HG03045 (cell line): ENCODE results near the gene TFR2.
A peak's percentile ranks its signal among the peaks of the same experiment; 100 is the strongest.
"Not testable (repeated sequence)": the region's sequence is repeated elsewhere in the genome, so short reads cannot be mapped to it uniquely, and the experiment has no call there.

Source experiments
- ATAC-seq: cut with Tn5 transposase; IDR thresholded peaks from one replicate; pipeline ENCODE4 v1.9.1; 2021; ENCODE audit warnings: mild to moderate bottlenecking, moderate library complexity; ENCODE audit not compliant: unreplicated experiment

The TFR2 gene

GRCh38 chr7:100678291-100678984 lies 37.1 kb upstream of the TFR2 start:
- ATAC-seq: no peak

GRCh38 chr7:100677308-100678267 lies 36.2 kb upstream of the TFR2 start:
- ATAC-seq: no peak

DNA sequence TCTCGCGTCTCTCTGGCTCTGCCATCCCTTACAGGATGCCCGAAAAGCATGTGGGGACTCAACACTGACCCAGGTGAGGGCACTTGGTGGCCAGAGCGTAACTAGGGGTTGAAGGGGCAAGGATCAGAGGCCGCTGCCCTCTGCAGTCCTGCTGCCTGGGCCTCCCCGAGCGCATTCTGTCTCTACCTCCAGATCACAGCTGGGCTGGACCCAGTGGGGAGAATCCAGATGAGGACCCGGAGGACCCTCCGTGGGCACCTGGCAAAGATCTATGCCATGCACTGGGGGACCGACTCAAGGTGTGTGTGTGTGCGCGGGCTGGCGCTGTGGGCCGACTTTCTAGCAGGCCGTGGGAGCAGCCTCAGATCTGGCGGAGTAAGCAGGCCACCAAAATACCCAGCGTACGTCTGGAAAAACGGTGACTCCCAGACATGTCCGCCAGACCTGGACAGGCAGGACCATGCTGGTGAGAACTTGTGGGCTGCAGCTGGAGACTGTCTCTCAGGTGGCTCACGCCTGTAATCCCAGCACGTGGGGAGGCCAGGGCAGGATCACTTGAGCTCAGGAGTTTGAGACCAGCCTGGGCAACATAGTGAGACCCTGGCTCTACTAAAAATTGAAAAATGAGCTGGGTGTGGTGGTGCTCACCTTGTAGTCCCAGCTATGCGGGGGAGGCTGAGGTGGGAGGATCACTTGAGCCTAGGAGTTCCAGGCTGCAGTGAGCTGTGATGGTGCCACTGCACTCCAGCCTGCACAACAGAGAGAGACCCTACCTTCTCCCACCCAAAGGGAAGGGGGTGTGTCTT lies 35.4 kb upstream of the TFR2 start:
- ATAC-seq: no peak

DNA sequence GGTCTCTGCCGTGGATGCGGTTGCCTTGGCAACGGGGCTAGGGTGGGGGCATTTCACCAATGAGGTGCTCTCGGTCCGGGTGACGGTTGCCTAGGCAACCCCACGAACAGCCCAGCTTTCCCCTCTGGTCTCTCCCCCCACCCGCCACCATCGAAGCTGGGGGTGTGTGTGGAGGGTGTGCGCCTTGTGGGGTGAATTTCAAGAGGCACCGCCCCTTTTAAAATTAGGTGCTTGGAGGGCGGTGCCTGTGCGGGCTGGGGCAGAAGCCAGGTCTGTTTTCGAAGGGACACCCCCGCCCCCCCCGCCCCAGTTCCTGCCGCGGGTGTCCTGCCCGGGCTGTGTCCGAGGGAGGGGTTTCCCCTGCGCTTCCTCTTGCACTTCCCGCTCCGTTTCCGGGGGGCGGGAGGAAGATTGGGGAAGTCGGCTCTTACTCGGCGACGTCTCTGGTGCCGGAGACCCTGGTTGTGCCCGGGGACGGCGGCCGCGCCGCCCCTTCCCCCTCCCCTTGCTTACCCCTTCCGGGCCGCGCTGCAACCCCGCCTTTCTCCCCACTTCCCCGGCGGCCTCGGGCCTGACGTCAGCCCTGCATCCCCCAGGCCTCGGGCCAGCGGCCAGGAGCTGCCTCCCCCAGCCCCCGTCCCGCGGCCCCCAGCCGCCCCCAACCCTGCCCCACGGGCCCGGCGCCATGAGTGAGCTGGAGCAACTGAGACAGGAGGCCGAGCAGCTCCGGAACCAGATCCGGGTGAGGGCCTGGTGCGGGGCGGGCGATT lies 34.4 kb upstream of the TFR2 start:
- ATAC-seq: peak; percentile 28

- ATAC-seq: no peak
Measured at GRCh38 chr7:100675105-100675451, 33.7 kb upstream of the TFR2 start.

DNA sequence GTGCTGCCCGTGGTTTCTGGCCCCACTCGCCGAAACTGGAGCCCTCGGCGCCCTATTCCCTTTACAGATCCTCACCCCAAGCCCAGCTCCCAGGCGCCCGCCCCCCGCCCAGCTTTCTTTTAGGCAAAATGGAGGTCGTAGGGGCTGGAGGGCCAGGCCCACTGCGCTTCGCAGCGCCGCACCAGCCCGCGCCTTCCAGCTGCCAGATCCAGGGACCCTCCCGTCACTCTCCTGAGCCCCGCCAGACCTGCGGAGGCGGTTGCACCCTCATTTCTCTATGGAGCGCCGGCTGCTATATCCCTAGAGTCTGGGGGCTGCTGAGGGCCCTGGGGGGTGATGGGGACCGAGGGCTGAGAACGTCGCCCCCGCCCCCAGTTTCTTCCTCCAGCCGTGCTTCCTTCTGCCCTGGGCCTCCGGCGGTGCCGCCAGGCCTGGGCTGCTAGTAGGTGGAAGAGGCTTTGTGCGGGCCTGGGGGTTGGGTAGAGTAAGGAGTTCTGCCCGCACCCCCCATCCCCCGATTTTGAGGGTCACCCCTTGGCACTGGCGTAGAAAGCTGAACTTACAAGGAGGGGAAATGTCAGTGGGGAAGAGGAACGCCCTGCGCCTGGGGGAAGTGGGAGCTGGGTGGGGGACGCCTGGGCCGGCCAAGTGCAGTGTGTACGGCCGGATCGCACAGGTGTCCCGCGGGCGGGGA lies 33.2 kb upstream of the TFR2 start:
- no peak for ATAC-seq

GRCh38 chr7:100673942-100674410 lies 32.6 kb upstream of the TFR2 start:
- peak; percentile 11 for ATAC-seq

GRCh38 chr7:100673302-100673941 lies 32.1 kb upstream of the TFR2 start, which contains the start of gene GNB2:
Gene GNB2, plus strand, starts transcription at chr7:100673740. Its CDS starts 2,526 bp downstream, at chr7:100676266.
- ATAC-seq: peak; percentile 50

GRCh38 chr7:100671353-100672327 lies 30.3 kb upstream of the TFR2 start:
- ATAC-seq: no peak

DNA sequence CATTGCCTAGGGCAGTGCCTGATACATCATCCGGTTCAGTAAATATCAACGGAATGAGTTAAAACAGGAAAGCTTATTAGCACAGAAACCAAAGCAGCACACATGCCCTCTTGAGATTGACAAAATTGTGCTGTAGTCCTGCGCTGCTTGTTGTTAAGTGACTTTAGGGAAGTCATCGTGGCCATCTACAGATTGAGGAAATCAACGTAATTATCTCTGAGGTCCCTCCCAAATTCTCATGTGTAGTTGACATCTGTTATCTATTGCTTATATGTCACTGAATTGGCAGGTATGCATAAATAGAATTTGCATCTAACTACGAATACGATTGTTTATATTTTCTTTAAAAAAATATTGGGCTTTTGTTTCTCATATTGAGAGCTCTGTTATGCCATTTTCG lies 28.7 kb upstream of the TFR2 start:
- no peak for ATAC-seq

- ATAC-seq: not testable (repeated sequence)
Measured at GRCh38 chr7:100669106-100669505, 27.8 kb upstream of the TFR2 start.

DNA sequence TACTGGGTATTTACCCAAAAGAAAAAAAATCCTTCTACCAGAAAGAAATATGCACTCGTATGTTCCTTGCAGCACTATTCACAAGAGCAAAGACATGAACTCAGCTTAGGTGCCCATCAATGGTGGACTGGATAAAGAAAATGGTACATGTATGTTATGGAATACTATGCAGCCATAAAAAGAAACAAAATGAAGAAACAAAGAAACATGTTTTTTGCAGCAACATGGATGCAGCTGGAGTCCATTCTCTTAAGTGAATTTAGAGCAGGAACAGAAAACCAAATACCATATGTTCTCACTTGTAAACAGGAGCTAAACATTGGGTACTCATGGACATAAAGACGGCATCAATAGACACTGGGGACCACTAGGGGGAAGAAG lies 26.7 kb upstream of the TFR2 start:
- no peak for ATAC-seq

DNA sequence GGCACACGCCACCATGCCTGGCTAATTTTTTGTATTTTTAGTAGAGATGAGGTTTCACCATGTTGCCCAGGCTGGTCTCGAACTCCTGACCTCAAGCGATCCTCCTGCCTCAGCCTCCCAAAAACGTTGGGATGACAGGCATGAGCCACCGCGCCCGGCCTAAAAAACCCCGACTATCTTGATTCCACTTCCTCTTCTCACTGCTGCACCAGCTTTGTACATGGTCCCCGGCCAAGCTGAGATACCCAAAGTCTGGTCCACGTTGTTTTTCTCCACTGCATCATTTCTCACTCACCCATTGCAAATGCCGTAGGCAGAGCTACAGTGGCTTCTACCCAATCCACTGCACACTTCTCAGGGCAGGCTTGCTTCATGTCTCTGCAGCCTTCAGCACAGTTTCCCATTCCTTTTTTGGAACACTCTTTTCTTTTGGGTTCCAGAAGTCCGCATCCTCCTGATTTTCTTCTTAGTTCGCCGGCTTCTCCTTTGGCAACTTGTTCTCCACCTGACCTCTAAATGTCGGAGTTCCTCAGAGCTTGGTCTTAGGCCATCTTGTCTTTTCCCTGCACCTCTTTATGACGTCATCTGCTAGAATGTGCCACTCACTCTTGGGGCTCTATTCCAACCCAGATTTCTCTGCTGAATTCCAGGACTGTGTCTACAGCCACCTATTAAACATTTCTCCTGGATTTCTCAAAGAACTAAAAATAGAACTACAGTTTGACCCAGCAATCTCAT lies 26.1 kb upstream of the TFR2 start:
- no peak for ATAC-seq

DNA sequence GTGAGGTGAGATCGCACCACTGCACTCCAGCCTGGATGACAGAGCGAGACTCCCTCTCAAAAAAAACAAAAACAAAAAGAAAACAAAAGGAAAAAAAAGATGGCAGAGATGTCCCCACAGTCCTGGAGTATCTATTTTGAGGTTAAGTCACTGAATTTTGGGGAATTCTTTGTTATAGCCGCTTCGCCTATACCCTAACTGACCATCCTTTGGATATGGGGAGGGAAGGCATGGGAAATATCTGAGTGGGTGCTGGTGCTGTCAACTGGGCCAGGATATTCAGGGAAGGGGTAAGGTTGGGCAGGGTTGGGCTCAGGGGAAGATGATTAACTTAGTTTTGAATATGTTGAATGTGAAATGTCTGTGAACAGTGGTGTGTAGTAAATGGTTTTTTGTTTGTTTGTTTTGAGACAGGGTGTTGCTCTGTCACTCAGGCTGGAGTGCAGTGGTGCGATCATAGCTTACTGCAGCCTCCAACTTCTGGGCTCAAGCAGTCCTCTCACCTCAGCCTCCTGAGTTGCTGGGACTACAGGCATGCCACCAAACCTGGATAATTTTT lies 23.9 kb upstream of the TFR2 start:
- no peak for ATAC-seq

DNA sequence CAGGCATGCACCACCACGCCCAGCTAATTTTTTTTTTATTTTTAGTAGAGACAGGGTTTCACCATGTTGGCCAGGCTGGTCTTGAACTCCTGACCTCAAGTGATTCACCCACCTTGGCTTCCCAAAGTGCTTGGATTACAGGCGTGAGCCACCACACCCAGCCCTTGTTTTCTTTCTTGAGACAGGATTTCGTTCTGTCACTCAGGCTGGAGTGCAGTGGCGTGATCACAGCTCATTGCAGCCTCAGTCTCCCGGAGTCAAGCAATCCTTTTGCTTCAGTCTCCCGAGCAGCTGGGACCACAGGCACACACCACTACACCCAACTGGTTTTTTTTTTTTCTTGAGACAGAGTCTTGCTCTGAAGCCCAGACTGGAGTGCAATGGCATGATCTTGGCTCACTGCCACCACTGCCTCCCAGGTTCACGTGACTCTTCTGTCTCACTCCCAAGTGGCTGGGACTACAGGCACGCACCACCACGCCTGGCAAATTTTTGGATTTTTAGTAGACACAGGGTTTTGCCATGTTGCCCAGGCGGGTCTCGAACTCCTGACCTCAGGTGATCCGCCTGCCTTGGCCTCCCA lies 20.9 kb upstream of the TFR2 start:
- ATAC-seq: not testable (repeated sequence)

- ATAC-seq: no peak
Measured at GRCh38 chr7:100655908-100656674, 14.7 kb upstream of the TFR2 start, which contains the start of gene ACTL6B. Gene ACTL6B, minus strand, starts transcription at chr7:100656448. Its CDS starts 94 bp downstream, at chr7:100656354.
